Breast epithelium (tissue), 4 donors: ENCODE data around the gene PDXP. TPM values are rescaled to one million over a fixed set of nuclear protein-coding genes. Genes with fewer than 3 reads are reported as not detected.

Experiments used
- DNase-seq, 2 donors: peaks; one replicate each; pipeline ENCODE4 v3.0.0-alpha.2; 2019; ENCODE audit warnings: low spot score in 2 of 2
- H3K27ac ChIP-seq, 2 donors: fragments of 200-600 bp; sonication (generic) in 1 of 2; one replicate each; pipeline ENCODE4 v1.5.1; 2016 to 2019; ENCODE audit warnings: mild to moderate bottlenecking in 1 of 2
- H3K27me3 ChIP-seq, 2 donors: fragments of 200-600 bp; sonication (generic) in 1 of 2; one replicate each; pipeline versions ENCODE4 v1.5.1 to v1.6.0; 2017 to 2019; ENCODE audit warnings: control low read depth in 1 of 2, mild to moderate bottlenecking in 1 of 2
- H3K36me3 ChIP-seq: fragments of 200-600 bp; one replicate; pipeline ENCODE4 v1.5.1; 2019
- H3K4me1 ChIP-seq, 2 donors: fragments of 200-600 bp; sonication (generic); one replicate each; pipeline ENCODE4 v1.5.1; 2016 to 2019; ENCODE audit warnings: control low read depth in 1 of 2
- H3K4me3 ChIP-seq, 3 donors: fragments of 200-600 bp; sonication (generic); 1 replicate in 2 of 3; 2 replicates in 1 of 3; pipeline ENCODE4 v1.5.1; 2016 to 2019; ENCODE audit warnings: mild to moderate bottlenecking in 3 of 3, moderate library complexity in 2 of 3
- H3K9me3 ChIP-seq, 2 donors: fragments of 200-600 bp; sonication (generic) in 1 of 2; one replicate each; pipeline ENCODE4 v1.5.1; 2016 to 2019; ENCODE audit warnings: control low read depth in 1 of 2
- CTCF ChIP-seq, 3 donors: fragments of 450-650 bp; IDR thresholded peaks; one replicate each; pipeline ENCODE4 v1.5.1; 2016 to 2017; ENCODE audit warnings: antibody characterized with exemption in 3 of 3, mild to moderate bottlenecking in 3 of 3, moderate library complexity in 3 of 3
- POLR2A ChIP-seq: fragments of 450-650 bp; IDR thresholded peaks from one replicate; pipeline ENCODE4 v1.6.1; 2016; ENCODE audit warnings: antibody characterized with exemption, mild to moderate bottlenecking, moderate library complexity
- POLR2AphosphoS5 ChIP-seq, 3 donors: sonication (generic); formaldehyde crosslinking; IDR thresholded peaks; one replicate each; pipeline ENCODE4 v1.6.1; 2017; ENCODE audit warnings: antibody characterized with exemption in 3 of 3
- intact Hi-C: fragments of 100-400 bp; cut with DNase I; formaldehyde crosslinking; loops from one replicate; pipeline ENCODE4 v1.15.1; 2023; ENCODE audit warnings: low total_unique reads
- total RNA-seq, 3 donors: library from RNA; depleted of rRNA; stranded (reverse); fragments of >200 nt; gene quantifications; one replicate each; pipeline ENCODE4 v1.1.0, GENCODE V29; 2016

PDXP gene
- total RNA-seq, 3 donors from 2014 or later: 4.2 to 6.9 (median 4.2) TPM

- no peaks in the 10 kb centered on the region for H3K9me3 ChIP-seq
- H3K4me1 ChIP-seq: peaks cover 4 to 17% of the 10 kb centered on the region in 2 donors
- TF ChIP-seq POLR2AphosphoS5 (IDR thresholded peaks at IDR 0.05) (no peak), POLR2A (no peak), CTCF (IDR thresholded peaks at IDR 0.05) (no peak)
- H3K4me3 ChIP-seq: no peak overlapping the region
- H3K27me3 ChIP-seq: no peaks in the 10 kb centered on the region
- DNase-seq: no peak
- no peaks in the 10 kb centered on the region for H3K36me3 ChIP-seq
- peak overlapping the region; percentile 10 to 63 for H3K27ac ChIP-seq
- intact Hi-C loops: no loop called here
These were observed 3.5 kb downstream of the PDXP start for GRCh38 chr22:37662039-37662438.

GRCh38 chr22:37663521-37664140 lies 5.1 kb downstream of the PDXP start:
- peaks cover 4 to 17% of the 10 kb centered on the region in 2 donors for H3K4me1 ChIP-seq
- no peak for DNase-seq
- intact Hi-C loops: no loop called here
- no peaks in the 10 kb centered on the region for H3K27me3 ChIP-seq
- H3K36me3 ChIP-seq: no peaks in the 10 kb centered on the region
- H3K9me3 ChIP-seq: no peaks in the 10 kb centered on the region
- TF ChIP-seq CTCF (IDR thresholded peaks at IDR 0.05) (no peak), POLR2A (no peak), POLR2AphosphoS5 (IDR thresholded peaks at IDR 0.05) (no peak)
- H3K27ac ChIP-seq: peak overlapping the region in 1 of 2 donors; percentile 36
- H3K4me3 ChIP-seq: no peak overlapping the region

GRCh38 chr22:37664249-37665101 lies 6.0 kb downstream of the PDXP start:
- DNase-seq: peak in 1 of 2 donors; percentile 72
- Histone ChIP-seq H3K4me1 (peaks cover 4 to 15% of the 10 kb centered on the region in 2 donors), H3K27me3 (no peaks in the 10 kb centered on the region), H3K27ac (peak overlapping the region; percentile 48 to 70), H3K4me3 (no peak overlapping the region), H3K9me3 (no peaks in the 10 kb centered on the region), H3K36me3 (no peaks in the 10 kb centered on the region)
- TF ChIP-seq POLR2A (no peak), POLR2AphosphoS5 (IDR thresholded peaks at IDR 0.05) (peak in 1 of 3 donors; percentile 25)
- intact Hi-C loops: no loop called here

- DNase-seq: no peak
- Histone ChIP-seq H3K9me3 (no peaks in the 10 kb centered on the region), H3K4me1 (peaks cover 4 to 5% of the 10 kb centered on the region in 2 donors), H3K27me3 (no peaks in the 10 kb centered on the region), H3K27ac (peak overlapping the region; percentile 48 to 70), H3K36me3 (no peaks in the 10 kb centered on the region), H3K4me3 (no peak overlapping the region)
- TF ChIP-seq POLR2AphosphoS5 (IDR thresholded peaks at IDR 0.05) (no peak), CTCF (IDR thresholded peaks at IDR 0.05) (no peak), POLR2A (no peak)
- intact Hi-C loops: no loop called here
These were observed 7.0 kb downstream of the PDXP start for GRCh38 chr22:37665487-37665886.

GRCh38 chr22:37669586-37669985 lies 11.1 kb downstream of the PDXP start:
- Histone ChIP-seq H3K27ac (no peak overlapping the region), H3K4me1 (peaks cover 0 to 5% of the 10 kb centered on the region in 2 donors)

More at GRCh38 chr22:37669586-37669985, 11.1 kb downstream of the PDXP start:
- DNase-seq: no peak
- intact Hi-C loops: no loop called here
- TF ChIP-seq POLR2A (no peak), CTCF (IDR thresholded peaks at IDR 0.05) (no peak), POLR2AphosphoS5 (IDR thresholded peaks at IDR 0.05) (no peak)
- Histone ChIP-seq H3K36me3 (no peaks in the 10 kb centered on the region), H3K9me3 (no peaks in the 10 kb centered on the region), H3K4me3 (no peak overlapping the region), H3K27me3 (no peaks in the 10 kb centered on the region)
